Measurements from ENCODE around the gene NCAPD3.

GRCh38 chr11:134206185-134206584, 17.6 kb downstream of the NCAPD3 start:
- TF ChIP-seq L3MBTL2 (conservative IDR thresholded peaks at IDR 0.05) (no peak), BHLHE40 (IDR thresholded peaks at IDR 0.05; ENCODE audit: borderline replicate concordance) (no peak), CTBP1 (IDR thresholded peaks at IDR 0.05; ENCODE audit: borderline replicate concordance) (no peak), ZNF384 (IDR thresholded peaks at IDR 0.05) (no peak), FOXM1 (IDR thresholded peaks at IDR 0.05; ENCODE audit: borderline replicate concordance) (no peak)

All from HEK293T (cell line).